Measurements from ENCODE around the gene SMIM8.

The SMIM8 gene

DNA sequence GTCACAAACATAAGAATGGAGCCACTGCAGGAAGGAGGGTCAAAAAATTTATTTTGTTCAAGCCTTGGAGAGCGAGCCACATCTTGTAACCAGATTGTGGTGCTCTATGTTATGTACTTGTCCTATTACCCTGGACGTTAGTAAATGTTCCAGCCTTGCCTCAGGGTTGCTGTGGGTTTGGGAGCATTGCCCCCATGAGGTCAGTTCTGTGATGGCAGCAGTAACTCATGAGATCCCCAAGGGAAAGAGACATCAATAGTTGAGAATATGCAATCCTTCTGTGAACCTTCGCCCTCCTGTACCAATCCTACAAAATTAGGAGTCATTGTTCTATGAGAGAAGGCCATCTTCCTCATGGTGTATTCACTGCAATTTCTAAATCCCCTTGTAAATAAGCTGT lies 68.9 kb downstream of the SMIM8 start:
- DNase-seq (ENCODE audit: low read depth) = no peak

All from T-helper 22 cell (primary cell).